SJSA1 (cell line): ENCODE measurements around the gene TSPAN7. TPM values are rescaled to one million over a fixed set of nuclear protein-coding genes. Genes with fewer than 3 reads are reported as not detected.

Experiments used
- DNase-seq, 2 experiments: peaks; one replicate each; pipeline ENCODE4 v3.0.0-alpha.2; 2015 to 2020; ENCODE audit warnings: low spot score in 2 of 2, low read depth in 1 of 2
- H3K27ac ChIP-seq: fragments of 250-450 bp; sonication (Bioruptor Pico); 2 replicates; pipeline ENCODE4 v1.5.1; 2020; ENCODE audit warnings: mild to moderate bottlenecking, moderate library complexity
- H3K27me3 ChIP-seq: fragments of 250-450 bp; sonication (Bioruptor Pico); replicated peaks from 2 replicates; pipeline ENCODE4 v1.5.1; 2020; ENCODE audit warnings: mild to moderate bottlenecking, moderate library complexity
- H3K36me3 ChIP-seq: fragments of 250-450 bp; sonication (Bioruptor Pico); 2 replicates; pipeline ENCODE4 v1.5.1; 2020; ENCODE audit warnings: mild to moderate bottlenecking
- H3K4me1 ChIP-seq: fragments of 250-450 bp; sonication (Bioruptor Pico); replicated peaks from 2 replicates; pipeline ENCODE4 v1.6.1; 2021; ENCODE audit warnings: mild to moderate bottlenecking
- H3K4me3 ChIP-seq: fragments of 250-450 bp; sonication (Bioruptor Pico); 2 replicates; pipeline ENCODE4 v1.5.1; 2020; ENCODE audit warnings: mild to moderate bottlenecking
- H3K9me3 ChIP-seq: fragments of 250-450 bp; sonication (Bioruptor Pico); replicated peaks from 2 replicates; pipeline ENCODE4 v1.5.1; 2020; ENCODE audit warnings: mild to moderate bottlenecking
- total RNA-seq: library from RNA; depleted of rRNA; stranded (reverse); fragments of >200 nt; shearing (Covaris generic); gene quantifications from 2 replicates; pipeline ENCODE4 v1.2.3, GENCODE V29; 2014

TSPAN7 gene
- total RNA-seq, 1 experiment from 2014 or later = 0.08 TPM

DNA sequence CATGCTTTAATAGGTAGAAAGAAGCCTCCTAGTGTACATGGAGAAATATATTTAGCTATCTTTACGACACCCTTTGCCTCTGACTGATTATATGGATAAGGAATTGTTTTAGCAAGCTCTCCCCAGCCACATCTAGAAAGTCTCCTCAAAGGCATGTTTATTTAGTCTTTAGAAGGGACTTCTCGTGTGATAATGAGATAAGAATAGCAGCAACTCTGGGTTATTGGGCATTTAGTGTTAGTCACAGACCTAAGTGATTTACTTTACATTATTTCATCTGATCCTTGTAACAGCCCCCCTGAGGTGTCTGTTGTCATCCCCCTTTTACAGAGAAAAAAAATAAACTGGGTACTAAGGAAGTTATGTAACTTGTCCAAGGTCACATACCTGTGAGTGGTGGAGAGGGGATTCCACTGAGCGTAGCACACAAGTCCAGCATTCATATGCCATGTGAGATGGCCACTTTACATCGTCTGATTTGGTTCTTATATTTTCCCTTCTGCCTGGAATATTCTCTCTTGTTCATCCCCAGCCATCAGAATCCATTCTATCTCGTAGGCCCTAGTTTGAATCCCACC is 77.7 kb downstream of the TSPAN7 start:
- peak in 1 of 2 experiments; percentile 25 for DNase-seq
- Histone ChIP-seq H3K9me3 (no peaks in the 10 kb centered on the region), H3K27me3 (no peaks in the 10 kb centered on the region), H3K36me3 (no peaks in the 10 kb centered on the region), H3K4me1 (peaks cover 31% of the 10 kb centered on the region), H3K4me3 (no peak overlapping the region), H3K27ac (no peak overlapping the region)

DNA sequence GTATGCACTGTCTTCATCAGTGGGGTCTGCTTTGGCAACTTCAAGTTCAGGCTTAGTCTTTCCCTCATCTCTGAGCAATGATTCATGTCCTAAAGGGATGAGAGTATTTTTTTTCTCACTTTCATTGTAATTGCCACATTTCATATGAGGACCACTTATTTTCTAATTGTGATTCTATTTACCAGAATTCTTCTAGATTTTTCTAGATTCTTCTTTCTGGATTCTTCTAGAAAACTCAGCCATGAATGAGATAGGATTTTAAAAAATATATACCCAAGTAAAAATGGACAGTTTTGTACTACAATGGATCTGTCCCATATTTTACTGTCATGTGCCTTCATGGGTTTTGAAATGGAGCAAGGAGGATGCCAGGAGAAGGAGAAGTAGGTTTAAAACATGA is 78.4 kb downstream of the TSPAN7 start:
- peaks cover 31% of the 10 kb centered on the region for H3K4me1 ChIP-seq
- no peak for DNase-seq
- no peaks in the 10 kb centered on the region for H3K9me3 ChIP-seq
- H3K4me3 ChIP-seq = no peak overlapping the region
- no peaks in the 10 kb centered on the region for H3K36me3 ChIP-seq
- H3K27me3 ChIP-seq = no peaks in the 10 kb centered on the region
- H3K27ac ChIP-seq = no peak overlapping the region

DNA sequence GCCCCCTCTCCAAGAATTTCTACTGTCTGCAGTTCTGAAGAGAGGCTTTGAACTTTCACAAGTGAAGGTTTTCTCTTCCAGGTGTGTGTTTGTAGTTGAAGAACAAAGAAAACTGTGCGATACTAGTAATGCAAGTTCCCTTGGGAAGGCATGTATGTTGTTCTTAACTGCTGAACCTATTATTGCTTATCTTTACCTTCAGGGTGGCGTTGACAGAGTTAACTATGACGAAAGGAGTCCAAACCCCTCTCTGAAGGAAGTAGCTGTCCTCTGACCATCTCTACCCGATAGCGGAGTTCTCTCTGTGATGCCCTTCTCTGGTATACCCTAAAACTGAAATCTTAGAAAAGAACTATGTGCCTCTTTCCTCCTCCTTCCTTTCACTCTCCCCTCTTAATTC is 79.9 kb downstream of the TSPAN7 start:
- Histone ChIP-seq H3K4me3 (no peak overlapping the region), H3K4me1 (peaks cover 30% of the 10 kb centered on the region), H3K27ac (no peak overlapping the region), H3K36me3 (no peaks in the 10 kb centered on the region), H3K27me3 (no peaks in the 10 kb centered on the region), H3K9me3 (no peaks in the 10 kb centered on the region)
- DNase-seq = no peak

- H3K36me3 ChIP-seq = no peaks in the 10 kb centered on the region
- H3K27ac ChIP-seq = no peak overlapping the region
- no peak for DNase-seq
- no peaks in the 10 kb centered on the region for H3K27me3 ChIP-seq
- H3K4me3 ChIP-seq = no peak overlapping the region
- no peaks in the 10 kb centered on the region for H3K9me3 ChIP-seq
- H3K4me1 ChIP-seq = peaks cover 3% of the 10 kb centered on the region
Observed at GRCh38 chrX:38643903-38644302, 82.6 kb downstream of the TSPAN7 start.

DNA sequence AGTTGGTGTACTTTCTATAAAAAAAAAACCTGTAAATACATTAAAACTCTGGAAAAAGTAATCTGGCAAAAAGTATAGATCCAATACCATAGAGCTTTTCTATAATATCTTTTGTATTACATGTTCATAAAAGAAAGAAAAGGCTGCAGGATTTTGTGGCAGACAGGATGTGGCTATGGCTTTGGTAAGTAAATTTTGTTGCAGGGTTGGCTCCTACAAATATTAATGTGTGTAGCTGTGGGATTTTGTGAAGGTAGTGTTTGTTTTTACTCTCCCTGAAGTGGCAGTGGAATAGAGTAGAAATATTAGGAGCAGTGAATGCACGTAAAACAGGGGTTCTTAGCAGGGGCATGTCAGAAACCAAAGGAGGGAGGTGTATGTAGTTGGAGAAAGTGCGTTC is 84.8 kb downstream of the TSPAN7 start:
- no peak overlapping the region for H3K27ac ChIP-seq
- H3K36me3 ChIP-seq = no peaks in the 10 kb centered on the region
- no peaks in the 10 kb centered on the region for H3K9me3 ChIP-seq
- no peaks in the 10 kb centered on the region for H3K27me3 ChIP-seq
- no peak for DNase-seq
- no peak overlapping the region for H3K4me3 ChIP-seq
- no peaks in the 10 kb centered on the region for H3K4me1 ChIP-seq

- H3K27ac ChIP-seq = no peak overlapping the region
- H3K4me3 ChIP-seq = no peak overlapping the region
- H3K36me3 ChIP-seq = no peaks in the 10 kb centered on the region
- H3K4me1 ChIP-seq = no peaks in the 10 kb centered on the region
- H3K27me3 ChIP-seq = no peaks in the 10 kb centered on the region
- DNase-seq = no peak
- no peaks in the 10 kb centered on the region for H3K9me3 ChIP-seq
Observed at GRCh38 chrX:38649221-38649620, 87.9 kb downstream of the TSPAN7 start.

DNA sequence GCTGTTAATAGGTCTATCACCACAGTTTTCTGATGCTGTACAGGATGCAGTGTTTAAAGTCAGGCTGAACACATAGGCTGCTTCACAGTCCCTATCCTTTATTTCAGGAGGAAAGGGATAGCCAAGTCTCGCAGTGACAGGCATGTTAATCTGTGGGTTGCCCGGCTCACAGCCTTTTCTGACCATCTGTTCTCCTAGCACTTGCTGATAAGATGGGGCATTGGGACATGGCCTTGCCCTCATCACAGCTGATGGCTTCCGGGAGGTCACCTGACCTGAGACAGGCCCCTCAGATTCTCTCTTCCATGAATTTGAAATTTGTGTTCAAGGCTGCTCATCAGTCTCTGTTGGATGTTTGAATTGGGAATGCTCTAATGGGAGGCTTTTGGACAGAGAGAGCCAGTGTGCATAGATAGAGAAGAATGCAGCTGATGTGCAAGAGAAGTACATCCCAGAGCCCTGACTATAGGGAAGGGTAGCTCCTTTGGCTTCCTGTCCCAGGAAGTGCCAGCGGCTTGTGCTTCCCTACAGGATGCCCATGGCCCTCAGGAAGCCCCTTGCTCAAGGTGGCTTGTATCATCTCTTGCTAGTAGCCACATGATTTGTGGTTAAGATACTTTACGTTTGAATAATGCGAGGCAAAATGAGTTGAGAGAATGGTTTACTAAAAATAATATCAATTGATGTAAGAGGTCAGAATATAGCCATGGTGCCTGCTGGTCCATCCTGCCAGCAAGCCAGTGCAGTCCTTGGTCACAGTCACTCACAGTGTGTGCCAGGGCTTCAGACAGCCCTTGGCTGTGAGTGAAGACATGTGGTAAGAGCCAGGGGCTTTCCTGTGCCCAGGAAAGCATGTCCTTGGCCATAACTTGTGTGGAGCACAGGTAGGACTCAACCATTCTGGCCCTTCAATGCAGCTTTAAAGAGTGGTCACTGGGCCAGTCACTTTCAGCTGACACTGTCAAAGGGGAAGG is 88.6 kb downstream of the TSPAN7 start:
- no peaks in the 10 kb centered on the region for H3K36me3 ChIP-seq
- H3K9me3 ChIP-seq = no peaks in the 10 kb centered on the region
- no peak for DNase-seq
- no peak overlapping the region for H3K27ac ChIP-seq
- H3K4me3 ChIP-seq = no peak overlapping the region
- H3K4me1 ChIP-seq = no peaks in the 10 kb centered on the region
- no peaks in the 10 kb centered on the region for H3K27me3 ChIP-seq

GRCh38 chrX:38651625-38652601 is 90.6 kb downstream of the TSPAN7 start:
- no peaks in the 10 kb centered on the region for H3K36me3 ChIP-seq
- no peak overlapping the region for H3K27ac ChIP-seq
- no peaks in the 10 kb centered on the region for H3K27me3 ChIP-seq
- H3K4me1 ChIP-seq = no peaks in the 10 kb centered on the region
- H3K4me3 ChIP-seq = no peak overlapping the region
- no peak for DNase-seq
- no peaks in the 10 kb centered on the region for H3K9me3 ChIP-seq

GRCh38 chrX:38652934-38653442 is 91.6 kb downstream of the TSPAN7 start:
- no peak for DNase-seq
- H3K36me3 ChIP-seq = no peaks in the 10 kb centered on the region
- no peak overlapping the region for H3K27ac ChIP-seq
- no peak overlapping the region for H3K4me3 ChIP-seq
- no peaks in the 10 kb centered on the region for H3K27me3 ChIP-seq
- H3K9me3 ChIP-seq = no peaks in the 10 kb centered on the region
- no peaks in the 10 kb centered on the region for H3K4me1 ChIP-seq

- Histone ChIP-seq H3K9me3 (no peaks in the 10 kb centered on the region), H3K36me3 (no peaks in the 10 kb centered on the region), H3K4me1 (no peaks in the 10 kb centered on the region), H3K27ac (no peak overlapping the region), H3K4me3 (no peak overlapping the region), H3K27me3 (no peaks in the 10 kb centered on the region)
- DNase-seq = no peak
Observed at GRCh38 chrX:38654302-38654701, 93.0 kb downstream of the TSPAN7 start.

- no peaks in the 10 kb centered on the region for H3K9me3 ChIP-seq
- no peaks in the 10 kb centered on the region for H3K4me1 ChIP-seq
- no peaks in the 10 kb centered on the region for H3K36me3 ChIP-seq
Observed at GRCh38 chrX:38656350-38656915, 95.1 kb downstream of the TSPAN7 start.

DNA sequence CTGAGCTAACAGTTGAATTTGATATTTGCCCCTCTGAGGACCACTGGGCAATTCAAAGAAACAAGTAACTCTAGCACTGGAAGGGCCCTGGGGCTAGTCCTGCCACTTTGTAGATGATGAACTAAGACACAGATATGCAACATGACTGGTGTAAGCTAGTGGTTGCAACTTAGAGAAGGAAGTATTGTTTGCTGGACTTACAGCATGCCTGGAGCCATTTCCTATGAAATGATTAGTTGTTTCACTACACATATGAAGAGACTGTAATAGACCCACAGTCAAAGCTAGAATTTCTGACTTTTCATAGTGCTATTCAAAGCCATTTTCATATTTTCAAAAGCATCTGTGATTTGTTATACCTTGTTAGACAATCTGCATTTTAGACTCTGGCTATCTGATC is 96.2 kb downstream of the TSPAN7 start:
- no peak for DNase-seq
- Histone ChIP-seq H3K9me3 (no peaks in the 10 kb centered on the region), H3K27ac (no peak overlapping the region), H3K36me3 (no peaks in the 10 kb centered on the region), H3K4me1 (no peaks in the 10 kb centered on the region), H3K4me3 (no peak overlapping the region), H3K27me3 (no peaks in the 10 kb centered on the region)

More at GRCh38 chrX:38656350-38656915, 95.1 kb downstream of the TSPAN7 start:
- DNase-seq = no peak
- no peak overlapping the region for H3K4me3 ChIP-seq
- H3K27ac ChIP-seq = no peak overlapping the region
- H3K27me3 ChIP-seq = no peaks in the 10 kb centered on the region

- Histone ChIP-seq H3K4me1 (no peaks in the 10 kb centered on the region), H3K27me3 (no peaks in the 10 kb centered on the region), H3K27ac (no peak overlapping the region), H3K36me3 (no peaks in the 10 kb centered on the region), H3K4me3 (no peak overlapping the region), H3K9me3 (no peaks in the 10 kb centered on the region)
- DNase-seq = no peak
Observed at GRCh38 chrX:38660395-38661102, 99.2 kb downstream of the TSPAN7 start.
